Psoas muscle (tissue), 8 donors: ENCODE data around the gene ZNF813. TPM values are rescaled to one million over a fixed set of nuclear protein-coding genes. Genes with fewer than 3 reads are reported as not detected.
"Not testable (repeated sequence)": the region's sequence is repeated elsewhere in the genome, so short reads cannot be mapped to it uniquely, and the experiment has no call there.

Experiments
- ATAC-seq, 4 donors: fragments of 200-7000 bp; cut with Tn5 transposase; one replicate each; pipeline ENCODE4 v1.9.1; 2020; ENCODE audit warnings: moderate library complexity in 3 of 4, mild to moderate bottlenecking in 2 of 4
- DNase-seq, 2 donors: peaks; one replicate each; pipeline ENCODE4 v3.0.0-alpha.2; 2020
- H3K27ac ChIP-seq: fragments of 200-600 bp; one replicate; pipeline ENCODE4 v1.8.0; 2022
- H3K27me3 ChIP-seq, 3 donors: fragments of 200-600 bp in 1 of 3; one replicate each; pipeline versions ENCODE4 v1.6.1 to v1.8.0; 2013 to 2022; ENCODE audit warnings: low read length in 2 of 3, mild to moderate bottlenecking in 2 of 3, moderate library complexity in 1 of 3; ENCODE audit not compliant: insufficient read depth in 3 of 3
- H3K36me3 ChIP-seq, 2 donors: fragments of 200-600 bp in 1 of 2; one replicate each; pipeline versions ENCODE4 v1.6.1 to v1.8.0; 2013 to 2022; ENCODE audit warnings: low read depth in 1 of 2, mild to moderate bottlenecking in 1 of 2, moderate library complexity in 1 of 2; ENCODE audit not compliant: insufficient read depth in 1 of 2
- H3K4me1 ChIP-seq: fragments of 200-600 bp; one replicate; pipeline ENCODE4 v1.8.0; 2022
- H3K4me3 ChIP-seq: fragments of 200-600 bp; one replicate; pipeline ENCODE4 v1.8.0; 2022; ENCODE audit warnings: mild to moderate bottlenecking
- H3K9me3 ChIP-seq: fragments of 200-600 bp; one replicate; pipeline ENCODE4 v1.8.0; 2022
- CTCF ChIP-seq: fragments of 200-600 bp; IDR thresholded peaks from one replicate; pipeline ENCODE4 v1.8.0; 2022; ENCODE audit warnings: antibody characterized with exemption
- WGBS, 3 donors: extraction: QIAGEN DNeasy Blood & Tissue Kit; methylation state at CpG; one replicate each; pipeline versions ENCODE4 v1.1.6 to v1.1.7; 2013; 5-methylcytosine and 5-hydroxymethylcytosine counted together
- intact Hi-C, 2 donors: fragments of 100-400 bp; cut with DNase I; formaldehyde crosslinking; loops; one replicate each; pipeline versions ENCODE4 v1.11.0 to v1.14.2; 2022
- long read RNA-seq, 2 donors: library from polyadenylated mRNA; unstranded; transcript quantifications; one replicate each; pipeline ENCODE4 v2.0.0, GENCODE V29; 2021
- polyA plus RNA-seq, 3 donors: library from polyadenylated mRNA; stranded (reverse); fragments of 200-250 nt; gene quantifications; one replicate each; pipeline ENCODE4 v1.2.3, GENCODE V29; 2013
- total RNA-seq, 4 donors: library from RNA; stranded (reverse); fragmentation: NEBNext Ultra II Directional in 2 of 4; extraction: Animal tissue kit (Norgen Biotek cat#: 25700) in 2 of 4; gene quantifications; one replicate each; pipeline versions ENCODE4 v1.2.1 to v1.2.4, GENCODE V29; 2021 to 2023
- donor health status: healthy with polysubstance abuse.
- donor health status: DM: no; HTN: no; CAD: no; lungs with moderate emphysema.
- donor health status: Bipolar disorder and iron deficiency.
- donor health status: healthy.
- donor health status: DM: yes; HTN: yes; CAD: no.
- donor health status: DM: no; HTN: no; CAD: no.
- donor health status: DM: no; HTN: no; CAD: no.
- donor health status: DM: yes; HTN: yes; CAD: no.

Gene ZNF813
- total RNA-seq (1 to 10 TPM in 2 of 4 donors, under 1 TPM in 2; 0.42 to 1.7 (median 0.95) TPM), polyA plus RNA-seq (1 to 10 TPM in 1 of 3 donors, under 1 TPM in 2; 0.31 to 1.1 (median 0.99) TPM)
- long read RNA-seq, donor 1, partial matches to known transcripts: 0 of 1 reads
- long read RNA-seq, donor 1, other reads (novel, unspliced or antisense): 1 of 1 reads
- long read RNA-seq, donor 2: 0 reads

- 0% methylated on average over 51 to 55 of the region's 55 CpGs for WGBS, 3 donors
- ATAC-seq (peak; percentile 96 to 99 (median 98)), DNase-seq (peak; percentile 93 to 94)
- H3K27ac ChIP-seq: peak within 1 kb of the TSS; percentile 55
- H3K36me3 ChIP-seq: no peaks in the 10 kb centered on the region
- no peaks in the 10 kb centered on the region for H3K9me3 ChIP-seq
- no peak for TF ChIP-seq CTCF
- peaks cover 0 to 28% (median 8%) of the 10 kb centered on the region in 3 donors for H3K27me3 ChIP-seq
- intact Hi-C loops: loop anchor here in 1 of 2 donors (5.0 to 10.0 kb wide), 4 partner anchors 35 to 1170 kb away; partner anchors contain the start of genes ZNF480, ZNF761 and ZNF765
- H3K4me3 ChIP-seq: peak within 1 kb of the TSS; percentile 82
- H3K4me1 ChIP-seq: peaks cover 3% of the 10 kb centered on the region
Measured at GRCh38 chr19:53467485-53468262, at the start of gene ZNF813. ZNF813 (plus strand) TSS chr19:53467733; CDS start chr19:53483823, 16,090 bp downstream.

GRCh38 chr19:53420520-53421315, 46.8 kb upstream of the ZNF813 start:
- not testable (repeated sequence) for H3K4me3 ChIP-seq, H3K36me3 ChIP-seq, H3K9me3 ChIP-seq, H3K27me3 ChIP-seq, H3K4me1 ChIP-seq, ATAC-seq, DNase-seq, H3K27ac ChIP-seq
- intact Hi-C loops: loop anchor here in 1 of 2 donors (5.0 kb wide), 1 partner anchor 327 kb away; no protein-coding TSS in a partner anchor
- WGBS, 3 donors: 68 to 76% (median 70%) methylated on average over 11 of the region's 11 CpGs

DNA sequence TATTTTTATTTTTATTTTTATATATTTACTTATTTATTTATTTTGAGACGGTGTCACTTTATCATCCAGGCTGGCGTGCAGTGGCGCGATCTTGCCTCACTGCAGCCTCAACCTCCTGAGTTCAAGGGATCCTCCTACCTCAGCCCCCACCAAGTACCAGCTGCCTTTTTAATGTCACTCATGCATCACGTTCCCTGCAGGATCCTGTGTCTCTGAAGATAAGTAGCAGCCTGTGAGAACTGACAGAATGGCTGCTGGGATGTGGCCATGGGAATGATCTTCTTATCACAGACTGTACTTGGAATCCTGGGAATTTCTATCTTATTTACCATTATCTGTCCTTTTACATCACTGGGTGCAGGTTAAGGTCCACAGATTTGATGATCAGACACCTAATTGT, 45.0 kb upstream of the ZNF813 start:
- 79 to 84% (median 82%) methylated on average over 5 of the region's 5 CpGs for WGBS, 3 donors
- DNase-seq (no peak), ATAC-seq (no peak)
- no peak overlapping the region for H3K4me3 ChIP-seq
- no peak for TF ChIP-seq CTCF
- no peaks in the 10 kb centered on the region for H3K36me3 ChIP-seq
- H3K27ac ChIP-seq: no peak overlapping the region
- H3K4me1 ChIP-seq: no peaks in the 10 kb centered on the region
- H3K9me3 ChIP-seq: peaks cover 5% of the 10 kb centered on the region
- intact Hi-C loops: loop anchor here in 1 of 2 donors (5.0 kb wide), 1 partner anchor 325 kb away; no protein-coding TSS in a partner anchor
- H3K27me3 ChIP-seq: peaks cover 0 to 3% (median 0%) of the 10 kb centered on the region in 3 donors

GRCh38 chr19:53423074-53423473, 44.5 kb upstream of the ZNF813 start:
- intact Hi-C loops: loop anchor here in 1 of 2 donors (5.0 kb wide), 1 partner anchor 324 kb away; no protein-coding TSS in a partner anchor
- not testable (repeated sequence) for H3K4me1 ChIP-seq, H3K4me3 ChIP-seq, H3K27ac ChIP-seq, ATAC-seq, H3K36me3 ChIP-seq, H3K27me3 ChIP-seq, DNase-seq, H3K9me3 ChIP-seq
- 12 to 20% (median 17%) methylated on average over 7 to 11 of the region's 13 CpGs for WGBS, 3 donors

- not testable (repeated sequence) for H3K27me3 ChIP-seq, DNase-seq, H3K27ac ChIP-seq, H3K4me1 ChIP-seq, H3K36me3 ChIP-seq, H3K9me3 ChIP-seq, ATAC-seq, H3K4me3 ChIP-seq
- 34 to 42% (median 39%) methylated on average over 7 to 8 of the region's 8 CpGs for WGBS, 3 donors
- intact Hi-C loops: loop anchor here in 1 of 2 donors (5.0 kb wide), 1 partner anchor 324 kb away; no protein-coding TSS in a partner anchor
Measured at GRCh38 chr19:53423680-53424079, 43.9 kb upstream of the ZNF813 start.
